HEK293 (cell line): Measurements from ENCODE around the gene BBC3.

Experiments
- CTCF ChIA-PET: fragments of 350-600 bp; formaldehyde crosslinking; extraction: SDS; loops from one replicate; lab custom pipeline; 2021; ENCODE audit warnings: antibody characterized with exemption; lab: Yijun Ruan, JAX
- POLR2A ChIA-PET: fragments of 300-600 bp; formaldehyde crosslinking; extraction: SDS; loops from one replicate; lab custom pipeline; 2020; ENCODE audit warnings: antibody characterized with exemption, inconsistent platforms; lab: Yijun Ruan, JAX
- H3K27ac ChIP-seq: fragments of 200-500 bp; sonication (Bioruptor generic); 2 replicates; pipeline ENCODE4 v1.5.1; 2014; ENCODE audit warnings: low read depth, low read length, control low read depth, inconsistent platforms; ENCODE audit errors: extremely low read depth
- H3K36me3 ChIP-seq, 2 experiments: fragments of 200-500 bp in 1 of 2; sonication (Bioruptor generic) in 1 of 2; 1 replicate in 1 of 2; 2 replicates in 1 of 2; pipeline ENCODE4 v1.5.1; 2014 to 2017; ENCODE audit warnings: inconsistent platforms in 2 of 2, low read length in 2 of 2; ENCODE audit not compliant: control insufficient read depth in 2 of 2, insufficient read depth in 1 of 2
- H3K4me1 ChIP-seq: fragments of 200-500 bp; sonication (Bioruptor generic); 2 replicates; pipeline ENCODE4 v1.5.1; 2014; ENCODE audit warnings: mild to moderate bottlenecking, low read length, inconsistent platforms; ENCODE audit not compliant: control insufficient read depth, insufficient read depth
- H3K4me3 ChIP-seq: 2 replicates; pipeline ENCODE4 v1.5.1; 2011; ENCODE audit warnings: low read depth, mild to moderate bottlenecking, control low read depth, low read length, moderate library complexity
- H3K9me3 ChIP-seq: fragments of 200-500 bp; sonication (Bioruptor generic); 2 replicates; pipeline ENCODE4 v1.5.1; 2014; ENCODE audit warnings: low read depth, low read length, inconsistent platforms; ENCODE audit not compliant: control insufficient read depth, insufficient read depth
- KLF9 ChIP-seq: fragments of 450-650 bp; formaldehyde crosslinking; IDR thresholded peaks from 2 replicates; pipeline ENCODE4 v1.5.1; 2016; ENCODE audit warnings: missing biosample characterization, missing genetic modification characterization, low read depth
- SCRT1 ChIP-seq: fragments of 450-650 bp; formaldehyde crosslinking; IDR thresholded peaks from 2 replicates; pipeline ENCODE4 v1.5.1; 2016; ENCODE audit warnings: missing biosample characterization, missing genetic modification characterization, borderline replicate concordance
- TCF7L2 ChIP-seq: IDR thresholded peaks from 2 replicates; pipeline ENCODE4 v1.6.1; 2011; ENCODE audit warnings: low read depth, mild to moderate bottlenecking, inconsistent platforms, low read length, moderate library complexity, borderline replicate concordance
- YY2 ChIP-seq: fragments of 450-650 bp; formaldehyde crosslinking; IDR thresholded peaks from 2 replicates; pipeline ENCODE4 v1.5.1; 2016; ENCODE audit warnings: missing biosample characterization, missing genetic modification characterization
- ZIC2 ChIP-seq: fragments of 450-650 bp; formaldehyde crosslinking; IDR thresholded peaks from 2 replicates; pipeline ENCODE4 v1.5.1; 2016; ENCODE audit warnings: missing biosample characterization, missing genetic modification characterization
- ZNF121 ChIP-seq: fragments of 450-650 bp; formaldehyde crosslinking; IDR thresholded peaks from 2 replicates; pipeline ENCODE4 v1.5.1; 2016; ENCODE audit warnings: missing biosample characterization, missing genetic modification characterization
- ZNF146 ChIP-seq: fragments of 450-650 bp; formaldehyde crosslinking; IDR thresholded peaks from 2 replicates; pipeline ENCODE4 v1.5.1; 2016; ENCODE audit warnings: missing biosample characterization, missing genetic modification characterization
- ZNF157 ChIP-seq: fragments of 450-650 bp; formaldehyde crosslinking; IDR thresholded peaks from 2 replicates; pipeline ENCODE4 v1.5.1; 2016; ENCODE audit warnings: missing biosample characterization, missing genetic modification characterization
- ZNF248 ChIP-seq: fragments of 450-650 bp; formaldehyde crosslinking; IDR thresholded peaks from 2 replicates; pipeline ENCODE4 v1.5.1; 2017; ENCODE audit warnings: missing biosample characterization, missing genetic modification characterization
- ZNF302 ChIP-seq: fragments of 450-650 bp; formaldehyde crosslinking; IDR thresholded peaks from 2 replicates; pipeline ENCODE4 v1.5.1; 2016; ENCODE audit warnings: missing biosample characterization, missing genetic modification characterization, low read depth
- ZNF423 ChIP-seq: fragments of 450-650 bp; formaldehyde crosslinking; IDR thresholded peaks from 2 replicates; pipeline ENCODE4 v1.5.1; 2016; ENCODE audit warnings: missing biosample characterization, missing genetic modification characterization
- ZNF433 ChIP-seq: fragments of 450-650 bp; formaldehyde crosslinking; IDR thresholded peaks from 2 replicates; pipeline ENCODE4 v1.5.1; 2016; ENCODE audit warnings: missing biosample characterization, missing genetic modification characterization, low read depth
- ZNF555 ChIP-seq: fragments of 450-650 bp; formaldehyde crosslinking; conservative IDR thresholded peaks from 2 replicates; pipeline ENCODE4 v1.5.1; 2017; ENCODE audit warnings: missing biosample characterization, mild to moderate bottlenecking, missing genetic modification characterization, inconsistent platforms
- ZNF623 ChIP-seq: fragments of 450-650 bp; formaldehyde crosslinking; IDR thresholded peaks from 2 replicates; pipeline ENCODE4 v1.5.1; 2016; ENCODE audit warnings: missing biosample characterization, missing genetic modification characterization
- ZNF776 ChIP-seq: fragments of 450-650 bp; formaldehyde crosslinking; IDR thresholded peaks from 2 replicates; pipeline ENCODE4 v1.5.0; 2017; ENCODE audit warnings: missing biosample characterization, missing genetic modification characterization, borderline replicate concordance
- TF ChIP-seq, protein P1 (sequence below): fragments of 450-650 bp; formaldehyde crosslinking; IDR thresholded peaks from 2 replicates; pipeline ENCODE4 v1.5.1; 2016; ENCODE audit warnings: missing biosample characterization, missing genetic modification characterization
- TF ChIP-seq, protein P2 (sequence below): fragments of 450-650 bp; formaldehyde crosslinking; IDR thresholded peaks from 2 replicates; pipeline ENCODE4 v1.5.1; 2016; ENCODE audit warnings: missing biosample characterization, missing genetic modification characterization, borderline replicate concordance
- TF ChIP-seq, protein P3 (sequence below): fragments of 450-650 bp; formaldehyde crosslinking; IDR thresholded peaks from 2 replicates; pipeline ENCODE4 v1.5.1; 2016; ENCODE audit warnings: missing biosample characterization, missing genetic modification characterization
- TF ChIP-seq, protein P4 (sequence below): fragments of 450-650 bp; formaldehyde crosslinking; IDR thresholded peaks from 2 replicates; pipeline ENCODE4 v1.5.1; 2016; ENCODE audit warnings: missing biosample characterization, missing genetic modification characterization

The BBC3 gene

DNA sequence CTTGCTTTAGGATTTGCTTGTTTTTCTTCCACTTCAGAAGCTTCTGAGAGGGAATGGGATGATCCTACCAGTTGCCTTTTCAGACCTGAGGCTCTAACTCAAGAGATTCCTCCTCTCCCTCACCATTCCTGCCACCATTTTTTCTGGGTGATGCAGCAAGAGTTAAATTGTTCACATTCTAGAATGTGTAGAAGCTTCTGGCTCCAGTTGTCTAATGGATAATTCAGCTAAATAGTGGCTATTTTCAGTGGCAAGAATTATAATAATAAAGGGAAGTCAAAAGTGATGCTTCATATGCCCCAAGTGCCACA, 20.9 kb downstream of the BBC3 start:
- Histone ChIP-seq H3K27ac (no peak overlapping the region), H3K4me1 (peaks cover 3% of the 10 kb centered on the region; the same call in 1 of the 2 replicates), H3K36me3 (peaks cover 36 to 61% of the 10 kb centered on the region in 2 experiments), H3K9me3 (no peaks in the 10 kb centered on the region), H3K4me3 (no peak overlapping the region)
- ChIA-PET POLR2A (interaction anchor here (0.7 to 6.2 kb wide), 11 partner anchors 10 to 97 kb away, joined by 3 to 101 read pairs (median 5); partner anchors contain the start of genes CCDC9, INAFM1, SAE1 and ZC3H4), CTCF (interaction anchor here (0.5 to 9.4 kb wide), 36 partner anchors 8 to 414 kb away, joined by 3 to 316 read pairs (median 5); partner anchors contain the start of genes CCDC9, SAE1 and ZC3H4)
- TF ChIP-seq, protein P1, sequence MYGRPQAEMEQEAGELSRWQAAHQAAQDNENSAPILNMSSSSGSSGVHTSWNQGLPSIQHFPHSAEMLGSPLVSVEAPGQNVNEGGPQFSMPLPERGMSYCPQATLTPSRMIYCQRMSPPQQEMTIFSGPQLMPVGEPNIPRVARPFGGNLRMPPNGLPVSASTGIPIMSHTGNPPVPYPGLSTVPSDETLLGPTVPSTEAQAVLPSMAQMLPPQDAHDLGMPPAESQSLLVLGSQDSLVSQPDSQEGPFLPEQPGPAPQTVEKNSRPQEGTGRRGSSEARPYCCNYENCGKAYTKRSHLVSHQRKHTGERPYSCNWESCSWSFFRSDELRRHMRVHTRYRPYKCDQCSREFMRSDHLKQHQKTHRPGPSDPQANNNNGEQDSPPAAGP: no peak
- TF ChIP-seq, protein P2, sequence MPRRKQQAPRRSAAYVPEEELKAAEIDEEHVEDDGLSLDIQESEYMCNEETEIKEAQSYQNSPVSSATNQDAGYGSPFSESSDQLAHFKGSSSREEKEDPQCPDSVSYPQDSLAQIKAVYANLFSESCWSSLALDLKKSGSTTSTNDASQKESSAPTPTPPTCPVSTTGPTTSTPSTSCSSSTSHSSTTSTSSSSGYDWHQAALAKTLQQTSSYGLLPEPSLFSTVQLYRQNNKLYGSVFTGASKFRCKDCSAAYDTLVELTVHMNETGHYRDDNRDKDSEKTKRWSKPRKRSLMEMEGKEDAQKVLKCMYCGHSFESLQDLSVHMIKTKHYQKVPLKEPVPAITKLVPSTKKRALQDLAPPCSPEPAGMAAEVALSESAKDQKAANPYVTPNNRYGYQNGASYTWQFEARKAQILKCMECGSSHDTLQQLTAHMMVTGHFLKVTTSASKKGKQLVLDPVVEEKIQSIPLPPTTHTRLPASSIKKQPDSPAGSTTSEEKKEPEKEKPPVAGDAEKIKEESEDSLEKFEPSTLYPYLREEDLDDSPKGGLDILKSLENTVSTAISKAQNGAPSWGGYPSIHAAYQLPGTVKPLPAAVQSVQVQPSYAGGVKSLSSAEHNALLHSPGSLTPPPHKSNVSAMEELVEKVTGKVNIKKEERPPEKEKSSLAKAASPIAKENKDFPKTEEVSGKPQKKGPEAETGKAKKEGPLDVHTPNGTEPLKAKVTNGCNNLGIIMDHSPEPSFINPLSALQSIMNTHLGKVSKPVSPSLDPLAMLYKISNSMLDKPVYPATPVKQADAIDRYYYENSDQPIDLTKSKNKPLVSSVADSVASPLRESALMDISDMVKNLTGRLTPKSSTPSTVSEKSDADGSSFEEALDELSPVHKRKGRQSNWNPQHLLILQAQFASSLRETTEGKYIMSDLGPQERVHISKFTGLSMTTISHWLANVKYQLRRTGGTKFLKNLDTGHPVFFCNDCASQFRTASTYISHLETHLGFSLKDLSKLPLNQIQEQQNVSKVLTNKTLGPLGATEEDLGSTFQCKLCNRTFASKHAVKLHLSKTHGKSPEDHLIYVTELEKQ (tag by site-specific recombination): no peak
- TF ChIP-seq ZNF776 (tag by site-specific recombination) (no peak), ZNF302 (no peak), ZNF555 (tag by site-specific recombination) (no peak), ZNF121 (no peak), ZNF433 (no peak), ZNF623 (tag by site-specific recombination) (no peak), ZIC2 (no peak), ZNF423 (tag by site-specific recombination) (no peak), KLF9 (tag by site-specific recombination) (no peak), TCF7L2 (no peak), SCRT1 (no peak), ZNF157 (tag by site-specific recombination) (no peak), YY2 (tag by site-specific recombination) (no peak), ZNF248 (tag by site-specific recombination) (no peak), ZNF146 (no peak)
- TF ChIP-seq, protein P3, sequence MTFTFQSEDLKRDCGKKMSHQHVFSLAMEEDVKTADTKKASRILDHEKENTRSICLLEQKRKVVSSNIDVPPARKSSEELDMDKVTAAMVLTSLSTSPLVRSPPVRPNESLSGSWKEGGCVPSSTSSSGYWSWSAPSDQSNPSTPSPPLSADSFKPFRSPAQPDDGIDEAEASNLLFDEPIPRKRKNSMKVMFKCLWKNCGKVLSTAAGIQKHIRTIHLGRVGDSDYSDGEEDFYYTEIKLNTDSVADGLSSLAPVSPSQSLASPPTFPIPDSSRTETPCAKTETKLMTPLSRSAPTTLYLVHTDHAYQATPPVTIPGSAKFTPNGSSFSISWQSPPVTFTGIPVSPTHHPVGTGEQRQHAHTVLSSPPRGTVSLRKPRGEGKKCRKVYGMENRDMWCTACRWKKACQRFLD (tag by site-specific recombination): no peak
- TF ChIP-seq, protein P4, sequence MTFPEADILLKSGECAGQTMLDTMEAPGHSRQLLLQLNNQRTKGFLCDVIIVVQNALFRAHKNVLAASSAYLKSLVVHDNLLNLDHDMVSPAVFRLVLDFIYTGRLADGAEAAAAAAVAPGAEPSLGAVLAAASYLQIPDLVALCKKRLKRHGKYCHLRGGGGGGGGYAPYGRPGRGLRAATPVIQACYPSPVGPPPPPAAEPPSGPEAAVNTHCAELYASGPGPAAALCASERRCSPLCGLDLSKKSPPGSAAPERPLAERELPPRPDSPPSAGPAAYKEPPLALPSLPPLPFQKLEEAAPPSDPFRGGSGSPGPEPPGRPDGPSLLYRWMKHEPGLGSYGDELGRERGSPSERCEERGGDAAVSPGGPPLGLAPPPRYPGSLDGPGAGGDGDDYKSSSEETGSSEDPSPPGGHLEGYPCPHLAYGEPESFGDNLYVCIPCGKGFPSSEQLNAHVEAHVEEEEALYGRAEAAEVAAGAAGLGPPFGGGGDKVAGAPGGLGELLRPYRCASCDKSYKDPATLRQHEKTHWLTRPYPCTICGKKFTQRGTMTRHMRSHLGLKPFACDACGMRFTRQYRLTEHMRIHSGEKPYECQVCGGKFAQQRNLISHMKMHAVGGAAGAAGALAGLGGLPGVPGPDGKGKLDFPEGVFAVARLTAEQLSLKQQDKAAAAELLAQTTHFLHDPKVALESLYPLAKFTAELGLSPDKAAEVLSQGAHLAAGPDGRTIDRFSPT (tag by site-specific recombination): no peak
